ENCODE results near the gene C5orf63. TPM values are rescaled to one million over a fixed set of nuclear protein-coding genes. Genes with fewer than 3 reads are reported as not detected.

Gene C5orf63
- total and polyA plus RNA-seq, 2 of the 8 experiments (the other 6 are each of a cell fraction or from before 2014, with no cell fraction given) = 0.67 to 0.71 TPM

- TF ChIP-seq EZH2 (IDR thresholded peaks at IDR 0.05; ENCODE audit: low read depth, low read length, severe bottlenecking) = no peak
Observed at GRCh38 chr5:127112347-127112864, 39.1 kb upstream of the C5orf63 start (continued).

All from H1 (cell line).